Rectal smooth muscle tissue (tissue), 1 donor: Measurements from ENCODE around the gene SP140L.
"Not testable (repeated sequence)": the region's sequence is repeated elsewhere in the genome, so short reads cannot be mapped to it uniquely, and the experiment has no call there.

Source experiments
- H3K27ac ChIP-seq: one replicate; pipeline ENCODE4 v1.7.0; 2013; ENCODE audit warnings: low read depth, low read length, inconsistent platforms
- H3K27me3 ChIP-seq: one replicate; pipeline ENCODE4 v1.7.0; 2013; ENCODE audit warnings: low read length; ENCODE audit not compliant: control insufficient read depth, insufficient read depth
- H3K36me3 ChIP-seq: one replicate; pipeline ENCODE4 v1.7.0; 2013; ENCODE audit warnings: low read length; ENCODE audit not compliant: control insufficient read depth, insufficient read depth
- H3K4me1 ChIP-seq: one replicate; pipeline ENCODE4 v1.7.0; 2013; ENCODE audit warnings: low read length; ENCODE audit not compliant: control insufficient read depth, insufficient read depth
- H3K4me3 ChIP-seq: one replicate; pipeline ENCODE4 v1.7.0; 2013; ENCODE audit warnings: low read length
- H3K9ac ChIP-seq: one replicate; pipeline ENCODE4 v1.7.0; 2013; ENCODE audit warnings: low read length

SP140L gene

DNA sequence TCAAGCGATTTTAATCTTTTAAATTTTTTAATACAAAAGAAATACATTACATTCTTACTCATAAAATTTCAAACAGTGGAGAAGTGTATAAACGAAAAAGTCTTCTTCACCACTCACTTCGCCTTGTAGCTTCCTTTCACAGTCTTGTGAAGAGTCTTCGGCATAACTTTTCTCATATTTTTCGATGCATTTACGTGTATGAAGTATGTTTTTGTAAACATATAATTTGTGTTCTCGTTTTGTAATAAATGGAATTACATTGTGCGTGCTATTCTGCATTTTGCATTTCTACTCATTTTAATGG is 1.1 kb downstream of the SP140L start:
- Histone ChIP-seq H3K27ac (no peak overlapping the region), H3K27me3 (no peaks in the 10 kb centered on the region), H3K4me3 (no peak overlapping the region), H3K9ac (no peak overlapping the region), H3K36me3 (no peaks in the 10 kb centered on the region), H3K4me1 (no peaks in the 10 kb centered on the region)

DNA sequence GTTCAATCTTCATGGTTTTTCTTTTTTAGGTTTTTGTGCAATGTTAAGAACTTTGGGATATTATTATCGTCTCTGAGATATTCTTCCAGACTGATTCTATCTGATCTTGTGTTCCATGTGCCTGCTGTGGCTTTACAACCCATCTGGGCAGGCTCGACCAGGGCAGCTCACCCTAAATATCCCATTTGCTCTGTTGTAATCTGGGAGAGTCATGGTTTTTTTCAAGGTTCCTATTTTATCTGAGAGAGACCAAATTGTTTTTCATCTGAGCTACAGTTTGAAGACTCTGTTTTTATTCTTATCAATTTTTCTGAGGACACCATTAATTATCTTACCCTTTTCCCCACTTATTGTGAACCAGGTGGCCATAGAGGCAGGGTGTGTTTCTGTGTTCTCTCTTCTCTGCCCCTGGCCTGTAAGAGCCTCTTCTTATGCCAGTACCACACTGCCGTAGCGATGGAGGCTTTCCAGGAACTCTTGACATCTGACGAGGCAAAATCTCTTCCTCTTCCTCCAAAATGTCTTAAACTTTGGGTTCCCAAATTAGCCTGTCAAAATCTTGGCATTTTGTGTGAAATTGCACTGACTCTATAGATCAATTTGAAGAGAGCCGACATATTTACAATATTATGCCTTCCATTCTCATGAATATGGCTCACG is 3.1 kb downstream of the SP140L start:
- Histone ChIP-seq H3K4me1 (no peaks in the 10 kb centered on the region), H3K9ac (no peak overlapping the region), H3K36me3 (no peaks in the 10 kb centered on the region), H3K27me3 (no peaks in the 10 kb centered on the region), H3K27ac (no peak overlapping the region), H3K4me3 (no peak overlapping the region)

DNA sequence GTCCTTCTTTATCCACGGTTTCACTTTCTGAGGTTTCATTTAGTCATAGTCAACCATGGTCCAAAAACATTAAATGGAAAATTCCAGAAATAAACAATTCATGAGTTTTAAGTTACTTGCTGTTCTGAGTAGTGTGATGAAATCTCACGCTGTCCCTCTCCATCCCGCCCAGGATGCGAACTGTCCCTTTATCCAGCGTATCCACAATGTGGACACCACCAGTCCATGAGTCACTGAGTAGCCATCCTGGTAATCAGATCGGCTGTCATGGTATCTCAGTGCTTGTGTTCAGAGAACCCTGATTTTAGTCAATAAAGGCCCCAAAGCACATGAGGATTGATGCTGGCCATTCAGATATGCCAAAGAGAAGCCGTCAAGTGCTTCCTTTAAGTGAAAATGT is 3.7 kb downstream of the SP140L start:
- Histone ChIP-seq H3K27me3 (no peaks in the 10 kb centered on the region), H3K27ac (no peak overlapping the region), H3K4me1 (no peaks in the 10 kb centered on the region), H3K36me3 (no peaks in the 10 kb centered on the region), H3K4me3 (no peak overlapping the region), H3K9ac (no peak overlapping the region)

DNA sequence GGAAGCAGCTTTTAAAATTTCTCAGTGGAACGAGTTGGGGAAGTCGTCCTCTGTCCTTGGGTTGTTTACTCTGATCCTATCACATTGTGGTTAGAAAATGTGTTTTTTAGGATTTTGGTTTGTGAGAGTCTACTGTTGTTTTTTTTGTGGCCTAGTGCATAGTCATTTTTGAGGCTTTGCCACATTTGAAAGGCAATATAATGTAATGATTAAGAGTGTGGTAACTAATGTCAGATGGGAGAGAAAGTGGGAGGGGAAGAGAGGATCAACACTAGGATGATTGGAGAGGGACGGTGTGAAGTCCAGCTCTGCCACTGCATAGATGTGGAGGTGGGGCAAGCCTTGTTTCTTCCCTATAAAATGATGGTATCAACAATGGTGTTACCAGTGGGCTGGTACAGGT is 8.5 kb downstream of the SP140L start:
- no peaks in the 10 kb centered on the region for H3K36me3 ChIP-seq
- H3K4me1 ChIP-seq: no peaks in the 10 kb centered on the region
- H3K9ac ChIP-seq: no peak overlapping the region
- no peak overlapping the region for H3K27ac ChIP-seq
- no peaks in the 10 kb centered on the region for H3K27me3 ChIP-seq
- H3K4me3 ChIP-seq: no peak overlapping the region

DNA sequence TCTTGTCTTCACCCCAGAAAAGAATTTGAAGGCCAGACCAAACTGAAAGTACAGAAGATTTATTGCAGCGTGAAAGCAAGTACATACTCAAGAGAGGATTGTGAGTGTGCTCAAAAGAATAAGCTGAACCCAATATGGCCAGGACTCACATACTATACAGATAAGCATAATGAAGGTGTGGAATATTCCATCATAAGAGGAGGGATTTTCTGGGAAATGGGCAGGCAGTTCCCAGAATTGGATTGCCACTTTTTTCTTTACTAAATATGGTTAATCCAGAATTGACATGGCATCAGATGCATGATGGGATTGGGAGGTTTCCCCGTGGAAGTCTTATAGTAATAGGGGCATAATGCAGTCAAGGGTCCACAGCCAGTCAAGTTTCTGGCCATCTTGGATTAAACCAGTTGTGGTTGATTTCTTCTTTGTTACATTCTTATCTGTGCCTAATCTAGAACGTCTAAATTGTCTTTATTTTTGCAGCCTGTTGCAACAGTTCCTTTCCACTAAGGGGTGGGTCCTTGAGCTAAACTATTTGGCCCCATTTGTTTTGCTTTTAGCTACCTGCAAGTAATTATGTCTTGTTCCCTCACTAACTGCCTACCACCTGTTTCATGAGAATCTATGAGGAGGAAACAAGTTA is 9.0 kb downstream of the SP140L start:
- Histone ChIP-seq H3K36me3 (no peaks in the 10 kb centered on the region), H3K4me1 (no peaks in the 10 kb centered on the region), H3K9ac (no peak overlapping the region), H3K27me3 (no peaks in the 10 kb centered on the region), H3K27ac (no peak overlapping the region), H3K4me3 (no peak overlapping the region)

DNA sequence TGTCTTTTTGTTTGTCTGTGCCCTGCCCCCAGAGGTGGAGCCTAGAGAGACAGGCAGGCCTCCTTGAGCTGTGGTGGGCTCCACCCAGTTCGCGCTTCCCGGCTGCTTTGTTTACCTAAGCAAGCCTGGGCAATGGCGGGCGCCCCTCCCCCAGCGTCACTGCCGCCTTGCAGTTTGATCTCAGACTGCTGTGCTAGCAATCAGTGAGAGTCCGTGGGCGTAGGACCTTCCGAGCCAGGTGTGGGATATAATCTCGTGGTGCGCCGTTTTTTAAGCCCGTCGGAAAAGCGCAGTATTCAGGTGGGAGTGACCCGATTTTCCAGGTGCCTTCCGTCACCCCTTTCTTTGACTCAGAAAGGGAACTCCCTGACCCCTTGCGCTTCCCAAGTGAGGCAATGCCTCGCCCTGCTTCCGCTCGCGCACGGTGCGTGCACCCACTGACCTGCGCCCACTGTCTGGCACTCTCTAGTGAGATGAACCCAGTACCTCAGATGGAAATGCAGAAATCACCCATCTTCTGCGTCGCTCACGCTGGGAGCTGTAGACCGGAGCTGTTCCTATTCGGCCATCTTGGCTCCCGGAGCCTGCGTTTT is 15.0 kb downstream of the SP140L start:
- not testable (repeated sequence) for H3K27me3 ChIP-seq, H3K9ac ChIP-seq, H3K4me3 ChIP-seq, H3K27ac ChIP-seq, H3K4me1 ChIP-seq, H3K36me3 ChIP-seq

DNA sequence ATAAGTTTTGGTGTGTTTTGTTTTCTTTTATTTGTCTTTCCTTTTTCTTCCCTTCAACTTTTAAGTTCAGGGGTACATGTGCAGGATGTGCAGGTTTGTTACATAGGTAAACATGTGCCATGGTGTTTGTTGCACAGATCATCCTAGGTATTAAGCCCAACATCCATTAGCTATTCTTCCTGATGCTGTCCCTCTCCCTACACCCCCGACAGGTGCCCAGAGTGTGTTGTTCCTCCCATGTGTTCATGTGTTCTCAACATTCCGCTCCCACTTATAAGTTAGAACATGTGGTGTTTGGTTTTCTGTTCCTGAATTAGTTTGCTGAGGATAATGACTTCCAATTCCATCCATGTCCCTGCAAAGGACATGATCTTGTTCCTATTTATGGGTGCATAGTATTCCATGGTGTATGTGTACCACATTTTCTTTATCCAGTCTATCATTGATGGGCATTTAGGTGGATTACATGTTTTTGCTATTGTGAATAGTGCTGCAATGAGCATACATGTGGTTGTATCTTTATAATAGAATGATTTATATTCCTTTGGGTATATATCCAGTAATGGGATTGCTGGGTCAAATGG is 16.1 kb downstream of the SP140L start:
- H3K27me3 ChIP-seq, H3K9ac ChIP-seq, H3K27ac ChIP-seq, H3K4me3 ChIP-seq, H3K36me3 ChIP-seq, H3K4me1 ChIP-seq: not testable (repeated sequence)

DNA sequence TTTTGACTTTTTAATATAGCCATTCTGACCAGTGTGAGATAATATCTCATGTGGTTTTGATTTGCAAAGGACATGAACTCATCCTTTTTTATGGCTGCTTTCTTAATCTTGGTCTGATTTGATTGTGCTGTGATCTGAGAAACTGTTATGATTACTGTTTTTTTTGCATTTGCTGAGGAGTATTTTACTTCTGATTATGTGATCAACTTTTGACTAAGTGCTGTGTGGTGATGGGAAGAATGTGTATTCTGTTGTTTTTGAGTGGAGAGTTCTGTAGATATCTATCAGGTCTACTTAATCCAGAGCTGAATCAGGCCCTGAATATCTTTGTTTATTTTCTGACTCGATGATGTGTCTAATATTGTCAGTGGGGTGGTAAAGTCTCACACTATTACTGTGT is 16.8 kb downstream of the SP140L start:
- H3K27me3 ChIP-seq: no peaks in the 10 kb centered on the region
- no peaks in the 10 kb centered on the region for H3K4me1 ChIP-seq
- peaks cover 3% of the 10 kb centered on the region for H3K36me3 ChIP-seq
- no peak overlapping the region for H3K4me3 ChIP-seq
- H3K27ac ChIP-seq: no peak overlapping the region
- H3K9ac ChIP-seq: no peak overlapping the region

DNA sequence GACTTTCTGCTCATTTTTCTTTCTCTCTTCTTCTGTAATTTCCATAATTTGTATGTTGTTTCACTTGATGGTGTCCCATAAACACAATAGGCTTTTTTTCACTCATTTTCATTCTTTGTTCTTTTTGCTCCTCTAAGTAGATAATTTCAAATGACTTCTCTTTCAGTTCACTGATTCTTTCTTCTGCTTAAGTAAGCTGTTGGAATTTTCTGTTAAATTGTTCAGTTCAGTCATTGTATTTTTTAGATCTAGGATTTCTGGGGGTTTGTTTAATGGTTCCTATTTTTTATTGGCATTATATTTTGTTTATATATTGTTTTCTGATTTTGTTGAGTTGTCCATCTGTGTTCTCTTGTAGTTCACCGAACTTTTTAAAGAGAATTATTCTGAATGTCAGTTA is 19.5 kb downstream of the SP140L start:
- Histone ChIP-seq H3K4me3 (no peak overlapping the region), H3K36me3 (peaks cover 3% of the 10 kb centered on the region), H3K27me3 (no peaks in the 10 kb centered on the region), H3K4me1 (no peaks in the 10 kb centered on the region), H3K9ac (no peak overlapping the region), H3K27ac (no peak overlapping the region)

DNA sequence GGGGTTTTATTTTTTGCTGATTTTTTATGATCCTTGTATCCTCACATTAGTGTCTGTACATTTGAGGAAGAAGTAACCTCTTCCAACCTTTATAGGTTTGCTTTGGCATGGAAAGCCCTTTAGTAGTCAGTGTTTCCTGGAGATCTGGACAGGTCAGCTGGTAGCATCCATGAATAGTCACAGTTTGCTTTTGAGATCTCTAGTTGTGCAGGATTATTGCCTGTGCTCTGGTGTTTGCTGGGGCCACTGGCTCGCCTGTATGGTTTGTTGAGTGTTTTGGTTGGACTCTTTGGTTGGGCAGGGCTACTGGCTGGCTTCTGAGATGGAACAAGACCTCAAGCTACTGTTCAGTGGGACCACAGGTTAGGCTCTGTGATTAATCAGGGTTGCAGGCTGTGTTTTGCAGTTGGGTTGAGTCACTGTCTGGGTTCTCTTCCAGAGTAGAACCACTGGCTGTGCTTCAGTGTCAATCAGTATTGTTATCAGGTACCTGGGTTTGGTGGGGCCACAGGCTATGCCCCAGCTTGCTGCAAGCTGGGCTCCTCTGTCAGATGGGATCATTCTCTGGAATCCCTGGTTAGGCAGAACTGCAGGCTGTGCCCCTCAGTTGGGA is 20.0 kb downstream of the SP140L start:
- no peak overlapping the region for H3K27ac ChIP-seq
- H3K27me3 ChIP-seq: no peaks in the 10 kb centered on the region
- H3K9ac ChIP-seq: no peak overlapping the region
- peaks cover 3% of the 10 kb centered on the region for H3K36me3 ChIP-seq
- no peaks in the 10 kb centered on the region for H3K4me1 ChIP-seq
- no peak overlapping the region for H3K4me3 ChIP-seq

DNA sequence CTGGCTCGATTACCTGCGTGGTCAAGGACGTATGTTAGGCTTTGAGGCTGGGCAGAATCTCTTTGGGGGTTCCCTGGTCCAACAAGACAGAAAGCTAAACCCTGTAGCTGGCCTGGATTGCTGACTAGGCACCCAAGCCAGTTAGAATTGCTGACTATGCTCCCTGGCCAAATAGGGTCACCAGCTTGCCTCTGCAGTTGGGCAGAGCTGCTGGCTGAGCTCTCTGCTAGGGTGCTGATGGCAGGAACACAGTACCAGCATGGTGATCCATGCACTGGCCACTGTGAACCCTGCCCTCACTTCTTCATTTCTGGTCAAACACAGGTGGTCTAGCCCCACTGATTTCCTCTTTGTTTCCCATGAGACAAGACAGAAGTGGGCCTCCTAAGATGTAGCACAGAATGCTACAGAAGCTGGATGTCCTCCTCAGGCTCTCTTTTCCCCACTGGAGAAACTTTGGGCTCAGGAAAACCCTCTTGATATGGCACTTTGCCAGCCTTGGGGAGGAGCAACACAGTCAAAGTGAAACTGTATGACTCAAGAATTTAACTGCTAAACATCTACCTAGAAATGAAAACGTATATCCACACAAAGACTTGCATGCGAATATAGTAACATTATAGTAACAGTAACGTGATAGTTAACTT is 20.8 kb downstream of the SP140L start:
- H3K4me1 ChIP-seq: no peaks in the 10 kb centered on the region
- H3K4me3 ChIP-seq: no peak overlapping the region
- H3K36me3 ChIP-seq: peaks cover 3% of the 10 kb centered on the region
- no peak overlapping the region for H3K9ac ChIP-seq
- H3K27me3 ChIP-seq: no peaks in the 10 kb centered on the region
- no peak overlapping the region for H3K27ac ChIP-seq

DNA sequence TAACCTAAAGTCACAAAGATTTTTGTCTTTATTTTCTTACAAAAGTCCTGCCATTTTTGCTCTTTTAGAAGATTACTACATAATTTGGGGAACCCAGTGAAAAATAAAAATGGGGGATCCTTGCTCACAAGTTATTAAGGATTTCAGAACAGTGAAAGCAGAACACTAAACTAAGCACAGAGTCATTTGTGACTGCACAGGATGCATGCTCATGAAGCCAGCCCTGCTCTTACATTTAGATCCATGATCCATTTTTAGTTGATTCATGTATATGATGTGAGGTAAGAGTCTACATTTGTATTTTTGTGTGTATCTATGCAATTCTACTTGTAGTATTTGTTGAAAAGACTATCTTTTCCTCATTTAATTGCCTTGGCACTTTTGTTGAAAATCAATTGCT is 21.8 kb downstream of the SP140L start:
- Histone ChIP-seq H3K4me3 (no peak overlapping the region), H3K36me3 (peaks cover 3% of the 10 kb centered on the region), H3K27me3 (no peaks in the 10 kb centered on the region), H3K4me1 (no peaks in the 10 kb centered on the region), H3K9ac (no peak overlapping the region), H3K27ac (no peak overlapping the region)
